Right lobe of liver (tissue), 4 donors: Measurements from ENCODE around the gene NDUFS2.

Experiments
- CTCF ChIP-seq, 4 donors: fragments of 200-600 bp in 3 of 4; fragments of 450-650 bp in 1 of 4; IDR thresholded peaks; one replicate each; pipeline versions ENCODE4 v1.5.1 to v1.8.0; 2016 to 2022; ENCODE audit warnings: antibody characterized with exemption in 4 of 4, mild to moderate bottlenecking in 2 of 4
- POLR2A ChIP-seq: fragments of 450-650 bp; IDR thresholded peaks from one replicate; pipeline ENCODE4 v1.6.1; 2017; ENCODE audit warnings: antibody characterized with exemption, mild to moderate bottlenecking
- donor health status: DM: no; HTN: no; CAD: no.
- donor health status: DM: no; HTN: no; CAD: no.
- donor health status: DM: no; HTN: yes; CAD: no.

GRCh38 chr1:161260376-161261260 is 58.5 kb downstream of the NDUFS2 start:
- TF ChIP-seq POLR2A: no peak
- no peak for TF ChIP-seq CTCF (IDR thresholded peaks at IDR 0.05)
